ENCODE results near the gene HOXB5.

The HOXB5 gene

Small RNA genes lying within 50 kb of the gene (small RNA-seq; reads per million reads assigned to genes)
- 28.2 reads per million, percentile 88 among the genes with 10 or more reads in this experiment for gene MIR196A1 (ENCODE audit: low read depth)
